ENCODE data around the gene UBE2S. TPM values are rescaled to one million over a fixed set of nuclear protein-coding genes. Genes with fewer than 3 reads are reported as not detected.

The UBE2S gene
- total RNA-seq, 1 experiment from 2014 or later, result 393 TPM

DNA sequence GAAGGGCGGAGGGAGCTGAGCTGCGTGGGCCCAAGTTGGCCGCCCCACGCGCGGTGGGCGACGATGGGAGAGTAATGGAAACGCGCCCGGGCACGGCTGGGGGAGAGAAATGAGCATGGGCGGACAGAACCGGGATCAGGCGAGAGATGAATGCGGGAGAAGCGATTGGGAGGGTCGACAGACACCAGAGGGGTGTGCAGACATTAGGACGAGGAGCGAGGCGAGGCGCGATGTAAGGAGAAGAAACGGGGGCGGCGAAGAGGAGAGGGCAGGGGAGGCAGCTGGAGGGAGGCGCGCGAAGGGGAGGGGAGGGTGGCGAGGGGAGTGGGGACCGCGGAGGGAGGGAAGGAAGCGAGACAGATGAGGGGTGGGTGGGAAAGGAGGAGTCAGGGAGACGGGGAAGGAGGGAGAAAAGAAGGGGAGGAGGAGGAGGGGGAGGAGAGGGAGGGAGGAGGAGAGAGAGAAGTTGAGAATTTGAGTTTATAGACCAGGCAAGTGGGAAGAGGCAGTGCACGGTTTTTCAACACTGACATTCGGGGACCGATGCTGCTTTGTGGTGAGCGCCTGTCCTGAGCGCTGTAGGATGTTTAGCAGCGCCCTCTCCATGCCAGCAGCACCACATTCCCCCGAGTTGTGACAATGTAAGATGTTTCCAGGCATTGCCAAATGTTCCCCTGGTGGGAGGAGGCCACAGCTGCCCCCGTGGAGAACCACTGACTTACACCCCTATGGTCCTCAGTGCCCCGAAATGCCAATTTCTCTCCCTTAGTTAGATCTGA is 35.6 kb upstream of the UBE2S start, which contains the start of gene SHISA7:
SHISA7 (minus strand) TSS at position 256 of the 779 bp plus-strand sequence. CDS start 437 bp downstream, outside the sequence.
- no peak for DNase-seq
- Histone ChIP-seq H3K27ac (ENCODE audit: insufficient read length, low read depth, low read length) (no peak within 1 kb of the TSS), H3K79me1 (ENCODE audit: insufficient read depth, low read depth, low read length, poor library complexity, severe bottlenecking) (no peaks in the 10 kb centered on the region), H3K9ac (ENCODE audit: extremely low read depth, insufficient read length, low read length) (no peak within 1 kb of the TSS), H3K23ac (ENCODE audit: insufficient read length, low read depth, low read length) (no peak within 1 kb of the TSS), H4K20me1 (ENCODE audit: control insufficient read depth, insufficient read depth, insufficient read length) (no peaks in the 10 kb centered on the region), H4K5ac (ENCODE audit: insufficient read length, low read depth, low read length) (no peak within 1 kb of the TSS), H3K4ac (ENCODE audit: low read depth, low read length) (no peak within 1 kb of the TSS), H2BK15ac (ENCODE audit: low read depth, low read length) (no peak within 1 kb of the TSS), H3K56ac (ENCODE audit: insufficient read length, low read depth, low read length) (no peak within 1 kb of the TSS), H3K23me2 (ENCODE audit: insufficient read length, low read depth, low read length, poor library complexity, severe bottlenecking) (peaks cover 21% of the 10 kb centered on the region), H3K27me3 (ENCODE audit: insufficient read depth, low read length) (peaks cover 48% of the 10 kb centered on the region), H2BK5ac (ENCODE audit: insufficient read length, low read length) (no peak within 1 kb of the TSS), H2BK12ac (ENCODE audit: insufficient read length, low read depth, low read length) (no peak within 1 kb of the TSS), H4K91ac (ENCODE audit: insufficient read length, low read depth, low read length) (no peak within 1 kb of the TSS), H2AFZ (ENCODE audit: low read length) (no peak within 1 kb of the TSS), H3K4me2 (ENCODE audit: insufficient read depth, insufficient read length, low read length) (peak within 1 kb of the TSS; percentile 69), H3K4me1 (ENCODE audit: insufficient read depth, low read length) (0 out of 2 replicates have a peak, but pooled peaks cover 2% of the 10 kb centered on the region), H3K79me2 (ENCODE audit: insufficient read depth, low read length) (no peaks in the 10 kb centered on the region), H3T11ph (ENCODE audit: low read length) (no peak within 1 kb of the TSS), H2AK5ac (ENCODE audit: insufficient read length, low read length) (no peak within 1 kb of the TSS), H2BK120ac (ENCODE audit: low read depth, low read length, poor library complexity, severe bottlenecking) (no peak within 1 kb of the TSS), H4K8ac (replicated peaks; ENCODE audit: insufficient read length, low read depth, low read length) (no peak within 1 kb of the TSS), H3K18ac (ENCODE audit: insufficient read length, low read depth, low read length) (no peak within 1 kb of the TSS), H2BK20ac (ENCODE audit: low read depth, low read length, poor library complexity, severe bottlenecking) (no peak within 1 kb of the TSS), H3K14ac (ENCODE audit: insufficient read depth, low read length) (no peak within 1 kb of the TSS), H3K9me3 (ENCODE audit: control insufficient read depth, low read depth, low read length) (no peaks in the 10 kb centered on the region)
- peak within 1 kb of the TSS; percentile 49 to 89 for H3K4me3 Mint-ChIP-seq
- peak within 1 kb of the TSS in 1 of 3 experiments; percentile 13; a peak in 1 of 7 replicates for H3K27ac Mint-ChIP-seq
- no peaks in the 10 kb centered on the region; a peak in 1 of 7 replicates for H3K36me3 Mint-ChIP-seq (ENCODE audit: insufficient read depth in 1 of 3, low read depth in 3 of 3)
- H3K9me3 Mint-ChIP-seq, result peaks cover 0 to 5% of the 10 kb centered on the region in 2 experiments; a peak in 3 of 5 replicates
- H3K4me1 Mint-ChIP-seq, result peaks cover 13 to 28% of the 10 kb centered on the region in 2 experiments
- peaks cover 40% of the 10 kb centered on the region for H3K27me3 Mint-ChIP-seq (ENCODE audit: low read depth)
- WGBS (ENCODE audit: extremely low coverage, insufficient read length, low lambda C conversion rate), result no CpG with 5 or more reads among the region's 43 CpGs
- TF ChIP-seq, protein P1, sequence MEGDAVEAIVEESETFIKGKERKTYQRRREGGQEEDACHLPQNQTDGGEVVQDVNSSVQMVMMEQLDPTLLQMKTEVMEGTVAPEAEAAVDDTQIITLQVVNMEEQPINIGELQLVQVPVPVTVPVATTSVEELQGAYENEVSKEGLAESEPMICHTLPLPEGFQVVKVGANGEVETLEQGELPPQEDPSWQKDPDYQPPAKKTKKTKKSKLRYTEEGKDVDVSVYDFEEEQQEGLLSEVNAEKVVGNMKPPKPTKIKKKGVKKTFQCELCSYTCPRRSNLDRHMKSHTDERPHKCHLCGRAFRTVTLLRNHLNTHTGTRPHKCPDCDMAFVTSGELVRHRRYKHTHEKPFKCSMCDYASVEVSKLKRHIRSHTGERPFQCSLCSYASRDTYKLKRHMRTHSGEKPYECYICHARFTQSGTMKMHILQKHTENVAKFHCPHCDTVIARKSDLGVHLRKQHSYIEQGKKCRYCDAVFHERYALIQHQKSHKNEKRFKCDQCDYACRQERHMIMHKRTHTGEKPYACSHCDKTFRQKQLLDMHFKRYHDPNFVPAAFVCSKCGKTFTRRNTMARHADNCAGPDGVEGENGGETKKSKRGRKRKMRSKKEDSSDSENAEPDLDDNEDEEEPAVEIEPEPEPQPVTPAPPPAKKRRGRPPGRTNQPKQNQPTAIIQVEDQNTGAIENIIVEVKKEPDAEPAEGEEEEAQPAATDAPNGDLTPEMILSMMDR (conservative IDR thresholded peaks at IDR 0.05), result no peak
